Neuron (in vitro differentiated cells): ENCODE data around the gene NGDN.
"Not testable (repeated sequence)": the region's sequence is repeated elsewhere in the genome, so short reads cannot be mapped to it uniquely, and the experiment has no call there.

Experiments
- H2AFZ ChIP-seq: one replicate; pipeline ENCODE4 v1.6.1; 2013; ENCODE audit warnings: low read depth, mild to moderate bottlenecking, inconsistent platforms, low read length, moderate library complexity
- H3K27me3 ChIP-seq: one replicate; pipeline ENCODE4 v1.6.1; 2013; ENCODE audit warnings: low read length; ENCODE audit not compliant: insufficient read depth
- H3K36me3 ChIP-seq: one replicate; pipeline ENCODE4 v1.6.1; 2013; ENCODE audit warnings: low read length; ENCODE audit not compliant: insufficient read depth
- H3K4me1 ChIP-seq: one replicate; pipeline ENCODE4 v1.6.1; 2013; ENCODE audit warnings: low read length; ENCODE audit not compliant: insufficient read depth
- H3K4me3 ChIP-seq: 2 replicates; pipeline ENCODE4 v1.5.1; 2013; ENCODE audit warnings: mild to moderate bottlenecking, low read length, moderate library complexity
- H3K9me3 ChIP-seq: one replicate; pipeline ENCODE4 v1.6.1; 2013; ENCODE audit warnings: low read length

NGDN gene

DNA sequence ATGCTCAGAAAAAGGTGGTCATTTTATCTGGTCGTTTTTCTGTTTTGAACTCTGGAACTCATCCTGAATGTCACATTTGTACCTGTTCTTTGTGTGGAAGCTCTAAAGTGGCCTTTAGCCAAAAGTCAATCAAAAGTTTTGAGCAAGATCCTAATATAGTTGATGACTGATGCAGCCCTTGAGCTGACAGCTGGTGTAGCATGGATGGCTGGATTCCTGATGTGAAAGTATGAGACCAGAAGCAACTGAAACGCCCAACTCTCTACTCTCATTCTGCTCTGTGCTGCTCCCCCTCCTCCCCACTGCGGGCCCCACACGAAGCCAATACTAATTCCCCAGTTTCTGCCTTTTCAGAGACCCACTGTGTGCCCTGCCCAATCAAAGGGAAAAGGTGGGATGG is 23.7 kb upstream of the NGDN start:
- Histone ChIP-seq H2AFZ (no peak overlapping the region), H3K4me3 (no peak overlapping the region), H3K9me3 (no peaks in the 10 kb centered on the region), H3K27me3 (peaks cover 9% of the 10 kb centered on the region), H3K4me1 (peaks cover 8% of the 10 kb centered on the region), H3K36me3 (no peaks in the 10 kb centered on the region)

GRCh38 chr14:23446291-23446851 is 23.1 kb upstream of the NGDN start:
- peaks cover 8% of the 10 kb centered on the region for H3K4me1 ChIP-seq
- H2AFZ ChIP-seq, result no peak overlapping the region
- H3K36me3 ChIP-seq, result no peaks in the 10 kb centered on the region
- H3K4me3 ChIP-seq, result no peak overlapping the region
- peaks cover 9% of the 10 kb centered on the region for H3K27me3 ChIP-seq
- no peaks in the 10 kb centered on the region for H3K9me3 ChIP-seq

GRCh38 chr14:23447361-23448350 is 21.8 kb upstream of the NGDN start:
- Histone ChIP-seq H3K36me3 (no peaks in the 10 kb centered on the region), H3K4me3 (no peak overlapping the region), H3K9me3 (no peaks in the 10 kb centered on the region)

GRCh38 chr14:23449314-23449713 is 20.2 kb upstream of the NGDN start:
- Histone ChIP-seq H3K9me3 (no peaks in the 10 kb centered on the region), H3K4me1 (no peaks in the 10 kb centered on the region), H3K4me3 (no peak overlapping the region), H3K27me3 (peaks cover 9% of the 10 kb centered on the region), H3K36me3 (no peaks in the 10 kb centered on the region), H2AFZ (no peak overlapping the region)

More at GRCh38 chr14:23447361-23448350, 21.8 kb upstream of the NGDN start:
- Histone ChIP-seq H3K4me1 (peaks cover 6% of the 10 kb centered on the region), H3K27me3 (peaks cover 9% of the 10 kb centered on the region), H2AFZ (no peak overlapping the region)

GRCh38 chr14:23450379-23450778 is 19.1 kb upstream of the NGDN start:
- H3K36me3 ChIP-seq, result no peaks in the 10 kb centered on the region
- H3K27me3 ChIP-seq, result peaks cover 9% of the 10 kb centered on the region
- no peak overlapping the region for H3K4me3 ChIP-seq
- no peaks in the 10 kb centered on the region for H3K4me1 ChIP-seq
- no peaks in the 10 kb centered on the region for H3K9me3 ChIP-seq
- H2AFZ ChIP-seq, result no peak overlapping the region

GRCh38 chr14:23452237-23452636 is 17.3 kb upstream of the NGDN start:
- no peaks in the 10 kb centered on the region for H3K9me3 ChIP-seq
- H3K36me3 ChIP-seq, result no peaks in the 10 kb centered on the region
- peaks cover 6% of the 10 kb centered on the region for H3K27me3 ChIP-seq
- no peaks in the 10 kb centered on the region for H3K4me1 ChIP-seq
- no peak overlapping the region for H3K4me3 ChIP-seq
- no peak overlapping the region for H2AFZ ChIP-seq

DNA sequence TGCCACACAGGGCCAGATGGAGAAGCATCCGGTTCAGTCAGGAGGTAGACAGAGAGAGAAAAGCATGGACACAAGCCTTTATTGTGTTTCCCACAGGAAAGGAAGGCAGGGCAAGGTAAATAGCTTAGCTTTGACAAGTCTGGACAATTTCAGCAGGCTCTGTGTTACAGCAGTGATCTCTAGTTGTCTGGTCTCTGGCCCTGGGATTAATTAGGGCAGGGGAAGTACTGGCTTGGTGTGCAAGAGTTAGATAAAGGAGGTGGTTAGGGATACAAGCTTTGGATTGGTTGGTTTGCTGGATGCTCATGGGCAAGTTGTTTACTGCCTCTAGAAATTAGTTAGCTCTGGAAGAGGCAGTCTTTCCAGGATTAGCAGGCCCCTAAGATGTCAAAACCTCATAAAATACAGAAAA is 15.1 kb upstream of the NGDN start:
- Histone ChIP-seq H3K36me3 (no peaks in the 10 kb centered on the region), H3K9me3 (no peaks in the 10 kb centered on the region), H2AFZ (no peak overlapping the region), H3K27me3 (no peaks in the 10 kb centered on the region), H3K4me1 (no peaks in the 10 kb centered on the region), H3K4me3 (no peak overlapping the region)

GRCh38 chr14:23456883-23457586 is 12.5 kb upstream of the NGDN start:
- not testable (repeated sequence) for H3K4me3 ChIP-seq, H3K9me3 ChIP-seq, H2AFZ ChIP-seq, H3K4me1 ChIP-seq, H3K36me3 ChIP-seq, H3K27me3 ChIP-seq

DNA sequence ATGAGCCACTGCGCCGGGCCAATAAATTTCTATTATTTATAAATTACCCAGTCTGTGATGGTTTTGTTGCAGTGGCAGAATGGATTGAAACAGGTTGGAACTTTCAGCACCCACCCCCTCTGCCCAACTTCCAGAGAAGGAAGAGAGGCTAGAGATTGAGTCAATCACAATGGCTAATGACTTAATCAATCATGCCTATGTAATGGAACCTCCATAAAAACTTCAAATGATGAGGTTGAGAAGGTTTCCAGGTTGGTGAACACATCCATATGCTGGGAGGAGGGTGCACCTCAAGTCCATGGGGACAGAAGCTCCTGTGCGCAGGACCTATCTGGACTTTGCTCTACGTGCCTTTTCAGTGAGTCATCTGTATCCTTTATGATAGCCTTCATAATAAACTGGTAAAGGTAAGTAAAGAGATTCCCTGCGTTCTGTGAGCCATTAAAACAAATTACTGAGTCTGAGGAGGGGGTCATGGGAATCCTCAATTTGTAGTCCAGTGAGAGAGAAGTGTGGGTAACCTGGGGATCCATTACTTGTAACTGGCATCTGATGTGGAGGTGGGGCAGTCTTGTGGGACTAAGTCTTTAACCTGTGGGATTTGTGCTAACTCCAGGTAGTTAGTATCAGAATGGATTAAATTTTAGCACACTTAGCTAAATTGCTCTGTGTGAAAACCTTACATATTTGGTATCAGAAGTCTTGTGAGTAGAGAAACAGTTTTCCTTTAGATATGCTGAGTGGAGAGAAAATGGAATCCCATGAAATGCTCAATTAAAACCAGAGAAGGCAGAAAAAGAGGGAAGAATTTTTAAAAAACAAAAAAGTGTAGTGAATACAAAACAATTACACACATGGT is 11.7 kb upstream of the NGDN start:
- no peak overlapping the region for H2AFZ ChIP-seq
- no peaks in the 10 kb centered on the region for H3K36me3 ChIP-seq
- no peaks in the 10 kb centered on the region for H3K27me3 ChIP-seq

DNA sequence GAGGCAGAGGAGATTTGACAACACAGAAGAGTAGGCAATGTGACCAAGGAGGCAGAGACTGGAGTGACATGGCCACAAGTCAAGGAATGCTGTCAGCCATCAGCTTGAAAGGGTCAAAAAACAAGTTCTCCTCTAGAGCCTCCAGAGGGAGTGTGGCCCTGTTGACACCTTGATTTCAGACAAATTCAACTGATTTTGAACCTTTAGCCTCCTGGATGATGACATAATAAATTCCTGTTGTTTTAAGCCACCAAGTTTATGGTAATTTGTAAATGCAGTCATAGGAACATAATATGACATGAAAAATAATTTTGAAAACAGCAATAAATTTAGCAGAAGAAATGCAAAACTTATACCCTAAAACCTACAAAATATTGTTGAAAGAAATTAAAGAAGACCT is 8.5 kb upstream of the NGDN start:
- Histone ChIP-seq H3K4me1 (no peaks in the 10 kb centered on the region), H3K4me3 (no peak overlapping the region), H2AFZ (no peak overlapping the region), H3K36me3 (no peaks in the 10 kb centered on the region), H3K27me3 (no peaks in the 10 kb centered on the region), H3K9me3 (no peaks in the 10 kb centered on the region)

More for the DNA sequence above, 11.7 kb upstream of the NGDN start:
- H3K4me3 ChIP-seq, result no peak overlapping the region
- no peaks in the 10 kb centered on the region for H3K9me3 ChIP-seq
- no peaks in the 10 kb centered on the region for H3K4me1 ChIP-seq

- H3K36me3 ChIP-seq, result no peaks in the 10 kb centered on the region
- H3K4me3 ChIP-seq, result no peak overlapping the region
- no peak overlapping the region for H2AFZ ChIP-seq
- H3K9me3 ChIP-seq, result no peaks in the 10 kb centered on the region
- H3K27me3 ChIP-seq, result no peaks in the 10 kb centered on the region
- peaks cover 3% of the 10 kb centered on the region for H3K4me1 ChIP-seq
Measured at GRCh38 chr14:23464700-23465099, 4.8 kb upstream of the NGDN start.

- Histone ChIP-seq H3K9me3 (no peaks in the 10 kb centered on the region), H3K27me3 (no peaks in the 10 kb centered on the region), H3K4me3 (no peak overlapping the region), H3K4me1 (peaks cover 4% of the 10 kb centered on the region), H3K36me3 (no peaks in the 10 kb centered on the region), H2AFZ (no peak overlapping the region)
Measured at GRCh38 chr14:23465261-23465660, 4.2 kb upstream of the NGDN start.
